Keratinocyte (primary cell): ENCODE results near the gene CLIC3. TPM values are rescaled to one million over a fixed set of nuclear protein-coding genes. Genes with fewer than 3 reads are reported as not detected.

ENCODE experiments used
- DNase-seq: peaks from one replicate; pipeline ENCODE4 v3.0.0-alpha.2; 2011; ENCODE audit warnings: low read depth, missing footprints, low spot score
- FAIRE-seq: peaks from 2 replicates; lab custom pipeline; 2011; peaks lifted over from hg19 to GRCh38; lab: Jason Lieb, UNC
- H2AFZ ChIP-seq: 2 replicates; pipeline ENCODE4 v1.6.0; 2012; ENCODE audit warnings: low read length, control low read depth, inconsistent platforms; ENCODE audit not compliant: control insufficient read depth
- H3K27ac ChIP-seq: 2 replicates; pipeline ENCODE4 v1.5.1; 2011; ENCODE audit warnings: low read length; ENCODE audit not compliant: control insufficient read depth, insufficient read depth
- H3K27me3 ChIP-seq: 3 replicates; pipeline ENCODE4 v1.6.0; 2011; ENCODE audit warnings: low read length; ENCODE audit not compliant: control insufficient read depth, insufficient read depth; ENCODE audit errors: extremely low read depth
- H3K36me3 ChIP-seq, 2 experiments: 2 replicates in 1 of 2; 3 replicates in 1 of 2; pipeline ENCODE4 v1.5.1; 2011; ENCODE audit warnings: low read length in 2 of 2, mild to moderate bottlenecking in 1 of 2; ENCODE audit not compliant: control insufficient read depth in 2 of 2, insufficient read depth in 2 of 2; ENCODE audit errors: extremely low read depth in 1 of 2
- H3K4me1 ChIP-seq: 3 replicates; pipeline ENCODE4 v1.5.1; 2011; ENCODE audit warnings: low read length; ENCODE audit not compliant: control insufficient read depth, insufficient read depth; ENCODE audit errors: extremely low read depth
- H3K4me2 ChIP-seq: 3 replicates; pipeline ENCODE4 v1.6.0; 2011; ENCODE audit warnings: low read depth, low read length; ENCODE audit not compliant: control insufficient read depth, insufficient read depth; ENCODE audit errors: extremely low read depth
- H3K4me3 ChIP-seq, 3 experiments: fragments of 200-600 bp in 1 of 3; sonication (generic) in 1 of 3; 2 replicates in 2 of 3; 3 replicates in 1 of 3; pipeline ENCODE4 v1.5.1; 2011 to 2016; ENCODE audit warnings: low read length in 3 of 3, mild to moderate bottlenecking in 3 of 3, control low read depth in 2 of 3, inconsistent platforms in 1 of 3, low read depth in 1 of 3, mixed read lengths in 1 of 3, mixed run types in 1 of 3, moderate library complexity in 1 of 3; ENCODE audit not compliant: control insufficient read depth in 2 of 3, insufficient read depth in 2 of 3; ENCODE audit errors: extremely low read depth in 1 of 3
- H3K79me2 ChIP-seq: 2 replicates; pipeline ENCODE4 v1.6.0; 2012; ENCODE audit warnings: low read length; ENCODE audit not compliant: control insufficient read depth, insufficient read depth
- H3K9ac ChIP-seq: 3 replicates; pipeline ENCODE4 v1.6.0; 2011; ENCODE audit warnings: low read length; ENCODE audit not compliant: control insufficient read depth, insufficient read depth; ENCODE audit errors: extremely low read depth
- H3K9me1 ChIP-seq: 3 replicates; pipeline ENCODE4 v1.6.0; 2011; ENCODE audit warnings: low read length; ENCODE audit not compliant: control insufficient read depth, insufficient read depth; ENCODE audit errors: extremely low read depth
- H3K9me3 ChIP-seq: 2 replicates; pipeline ENCODE4 v1.5.1; 2012; ENCODE audit warnings: low read depth, low read length; ENCODE audit not compliant: control insufficient read depth
- H4K20me1 ChIP-seq: 3 replicates; pipeline ENCODE4 v1.6.0; 2011; ENCODE audit warnings: low read length; ENCODE audit not compliant: control insufficient read depth, insufficient read depth; ENCODE audit errors: extremely low read depth
- EZH2 ChIP-seq: IDR thresholded peaks from one replicate; pipeline ENCODE4 v1.6.1; 2012; ENCODE audit warnings: inconsistent platforms, mild to moderate bottlenecking, low read length, moderate library complexity
- dilution Hi-C: fragments of 300-500 bp; cut with MboI; formaldehyde crosslinking; loops from one replicate; pipeline ENCODE4 v1.7.0; 2020; ENCODE audit warnings: low sequenced_read_pairs; ENCODE audit not compliant: extremely low pct_ligation_motif_present
- polyA plus RNA-seq, 5 experiments: library from polyadenylated mRNA; depleted of rRNA in 3 of 5; stranded (reverse) in 3 of 5; stranded (forward) in 1 of 5; unstranded in 1 of 5; fragments of >200 nt; gene quantifications; 1 replicate in 1 of 5; 2 replicates in 3 of 5; 3 replicates in 1 of 5; pipeline versions ENCODE4 v1.2.1 to v1.2.3, GENCODE V29; 2011 to 2012; ENCODE audit warnings: missing spikeins in 2 of 5, low read depth in 1 of 5, low replicate concordance in 1 of 5
- TF ChIP-seq, protein P1 (sequence below), 3 experiments: IDR thresholded peaks in 1 of 3; conservative IDR thresholded peaks in 1 of 3; optimal IDR thresholded peaks in 1 of 3; 2 replicates in 2 of 3; 3 replicates in 1 of 3; pipeline versions ENCODE3 to v1.5.1; 2011; ENCODE audit warnings: low read length in 3 of 3, mild to moderate bottlenecking in 3 of 3, moderate library complexity in 2 of 3, control low read depth in 1 of 3, inconsistent platforms in 1 of 3; ENCODE audit not compliant: insufficient read depth in 2 of 3; ENCODE audit errors: extremely low read depth in 1 of 3

Gene CLIC3
- polyA plus RNA-seq, 1 donor (not counting 4 experiments of a cell fraction or from before 2014, with no cell fraction given): 5.5 TPM

- Histone ChIP-seq H3K4me1 (peaks cover 19% of the 10 kb centered on the region), H3K36me3 (peaks cover 6 to 8% of the 10 kb centered on the region in 2 experiments), H3K27ac (no peak overlapping the region), H3K9ac (no peak overlapping the region), H4K20me1 (no peaks in the 10 kb centered on the region), H2AFZ (no peak overlapping the region), H3K27me3 (no peaks in the 10 kb centered on the region), H3K4me3 (no peak overlapping the region), H3K9me1 (no peaks in the 10 kb centered on the region), H3K9me3 (no peaks in the 10 kb centered on the region), H3K4me2 (no peak overlapping the region), H3K79me2 (peaks cover 27% of the 10 kb centered on the region)
- DNase-seq (no peak), FAIRE-seq (no peak)
- dilution Hi-C loops: loop anchor here (25.0 kb wide), 1 partner anchor 134 kb away; the partner anchor contains the start of gene RABL6
- TF ChIP-seq, protein P1, sequence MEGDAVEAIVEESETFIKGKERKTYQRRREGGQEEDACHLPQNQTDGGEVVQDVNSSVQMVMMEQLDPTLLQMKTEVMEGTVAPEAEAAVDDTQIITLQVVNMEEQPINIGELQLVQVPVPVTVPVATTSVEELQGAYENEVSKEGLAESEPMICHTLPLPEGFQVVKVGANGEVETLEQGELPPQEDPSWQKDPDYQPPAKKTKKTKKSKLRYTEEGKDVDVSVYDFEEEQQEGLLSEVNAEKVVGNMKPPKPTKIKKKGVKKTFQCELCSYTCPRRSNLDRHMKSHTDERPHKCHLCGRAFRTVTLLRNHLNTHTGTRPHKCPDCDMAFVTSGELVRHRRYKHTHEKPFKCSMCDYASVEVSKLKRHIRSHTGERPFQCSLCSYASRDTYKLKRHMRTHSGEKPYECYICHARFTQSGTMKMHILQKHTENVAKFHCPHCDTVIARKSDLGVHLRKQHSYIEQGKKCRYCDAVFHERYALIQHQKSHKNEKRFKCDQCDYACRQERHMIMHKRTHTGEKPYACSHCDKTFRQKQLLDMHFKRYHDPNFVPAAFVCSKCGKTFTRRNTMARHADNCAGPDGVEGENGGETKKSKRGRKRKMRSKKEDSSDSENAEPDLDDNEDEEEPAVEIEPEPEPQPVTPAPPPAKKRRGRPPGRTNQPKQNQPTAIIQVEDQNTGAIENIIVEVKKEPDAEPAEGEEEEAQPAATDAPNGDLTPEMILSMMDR (optimal IDR thresholded peaks at IDR 0.05 in 1 of 3, IDR thresholded peaks at IDR 0.05 in 1 of 3, conservative IDR thresholded peaks at IDR 0.05 in 1 of 3; ENCODE audit: extremely low read depth in 1 of 3, insufficient read depth in 2 of 3, low read length in 3 of 3): no peak
- TF ChIP-seq EZH2: no peak
Measured at GRCh38 chr9:136946228-136947027, 49.9 kb downstream of the CLIC3 start.

DNA sequence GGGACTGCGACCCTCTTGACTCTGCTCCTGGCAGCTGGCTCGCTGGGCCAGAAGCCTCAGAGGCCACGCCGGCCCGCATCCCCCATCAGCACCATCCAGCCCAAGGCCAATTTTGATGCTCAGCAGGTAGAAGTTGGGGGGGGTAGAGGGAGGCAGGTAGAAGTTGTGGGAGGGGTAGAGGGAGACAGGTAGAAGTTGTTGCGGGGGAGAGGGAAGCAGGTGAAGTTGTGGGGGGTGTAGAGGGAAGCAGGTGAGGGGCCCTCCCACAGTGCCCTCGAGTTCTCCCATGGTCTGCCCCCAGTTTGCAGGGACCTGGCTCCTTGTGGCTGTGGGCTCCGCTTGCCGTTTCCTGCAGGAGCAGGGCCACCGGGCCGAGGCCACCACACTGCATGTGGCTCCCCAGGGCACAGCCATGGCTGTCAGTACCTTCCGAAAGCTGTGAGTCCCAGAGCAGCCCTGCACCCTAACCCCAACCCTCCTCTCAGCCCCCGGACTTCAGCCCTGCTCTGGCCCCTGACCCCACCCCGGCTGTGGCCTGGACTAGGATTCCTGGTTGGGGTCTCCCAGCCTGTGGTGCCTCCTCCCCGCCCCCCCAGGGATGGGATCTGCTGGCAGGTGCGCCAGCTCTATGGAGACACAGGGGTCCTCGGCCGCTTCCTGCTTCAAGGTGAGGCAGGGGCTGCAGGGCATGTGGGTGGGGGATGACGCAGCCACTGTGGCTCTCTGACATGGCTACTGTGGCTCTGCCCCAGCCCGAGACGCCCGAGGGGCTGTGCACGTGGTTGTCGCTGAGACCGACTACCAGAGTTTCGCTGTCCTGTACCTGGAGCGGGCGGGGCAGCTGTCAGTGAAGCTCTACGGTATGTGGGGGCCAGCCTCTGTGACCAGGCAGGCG lies 50.8 kb downstream of the CLIC3 start:
- dilution Hi-C loops: loop anchor here (25.0 kb wide), 1 partner anchor 133 kb away; the partner anchor contains the start of gene RABL6
- DNase-seq (no peak), FAIRE-seq (no peak)
- no peaks in the 10 kb centered on the region for H4K20me1 ChIP-seq
- no peak overlapping the region for H3K4me2 ChIP-seq
- peaks cover 9 to 16% of the 10 kb centered on the region in 2 experiments for H3K36me3 ChIP-seq
- TF ChIP-seq, protein P1 (optimal IDR thresholded peaks at IDR 0.05 in 1 of 3, IDR thresholded peaks at IDR 0.05 in 1 of 3, conservative IDR thresholded peaks at IDR 0.05 in 1 of 3; ENCODE audit: extremely low read depth in 1 of 3, insufficient read depth in 2 of 3, low read length in 3 of 3): no peak
- TF ChIP-seq EZH2: no peak
- H3K27me3 ChIP-seq: no peaks in the 10 kb centered on the region
- H3K4me1 ChIP-seq: peaks cover 19% of the 10 kb centered on the region
- no peak overlapping the region for H3K27ac ChIP-seq
- H3K9me3 ChIP-seq: no peaks in the 10 kb centered on the region
- no peak overlapping the region for H2AFZ ChIP-seq
- no peaks in the 10 kb centered on the region for H3K9me1 ChIP-seq
- peaks cover 31% of the 10 kb centered on the region for H3K79me2 ChIP-seq
- no peak overlapping the region for H3K4me3 ChIP-seq
- H3K9ac ChIP-seq: no peak overlapping the region

Other genes with a start within 250 kb of the CLIC3 start
- not detected in 3 replicates for gene LCN6, start 248.0 kb downstream of the CLIC3 start, polyA plus RNA-seq
- not detected in 3 replicates for gene LCN8, start 238.3 kb downstream of the CLIC3 start, polyA plus RNA-seq
- gene LCN15, start 232.1 kb downstream of the CLIC3 start, polyA plus RNA-seq: not detected in 3 replicates
- gene TMEM141, start 205.2 kb downstream of the CLIC3 start, polyA plus RNA-seq: 85.5 to 118 TPM (median 99.9 TPM) in 3 replicates
- gene CCDC183, start 200.2 kb downstream of the CLIC3 start, polyA plus RNA-seq: 0.03 to 0.08 TPM (median 0.06 TPM) in 3 replicates
- 46.3 to 51.1 TPM (median 51.0 TPM) in 3 replicates for gene RABL6, start 188.6 kb downstream of the CLIC3 start, polyA plus RNA-seq
- 0.10 to 0.21 TPM (median 0.12 TPM) in 3 replicates for gene AJM1, start 154.1 kb downstream of the CLIC3 start, polyA plus RNA-seq
- gene PHPT1, start 147.2 kb downstream of the CLIC3 start, polyA plus RNA-seq: 68.8 to 113 TPM (median 97.9 TPM) in 3 replicates
- 0.49 to 0.82 TPM (median 0.62 TPM) in 3 replicates for gene MAMDC4, start 144.2 kb downstream of the CLIC3 start, polyA plus RNA-seq
- gene EDF1, start 130.3 kb downstream of the CLIC3 start, polyA plus RNA-seq: 329 to 354 TPM (median 343 TPM) in 3 replicates
- 9.9 to 12.9 TPM (median 10.6 TPM) in 3 replicates for gene TRAF2, start 110.1 kb downstream of the CLIC3 start, polyA plus RNA-seq
- 23.0 to 47.2 TPM (median 34.5 TPM) in 3 replicates for gene FBXW5, start 51.8 kb downstream of the CLIC3 start, polyA plus RNA-seq
- gene C8G, start 51.3 kb downstream of the CLIC3 start, polyA plus RNA-seq: 0.24 to 0.72 TPM (median 0.32 TPM) in 3 replicates
- gene LCN12, start 44.3 kb downstream of the CLIC3 start, polyA plus RNA-seq: 0.22 TPM in 1 of 3 replicates, not detected in the others
- not detected in 3 replicates for gene PTGDS, start 19.1 kb downstream of the CLIC3 start, polyA plus RNA-seq
- not detected in 3 replicates for gene LCNL1, start 13.6 kb downstream of the CLIC3 start, polyA plus RNA-seq
- gene PAXX, start 4.1 kb downstream of the CLIC3 start, polyA plus RNA-seq: 11.2 to 14.6 TPM (median 13.6 TPM) in 3 replicates
- 1.3 to 4.2 TPM (median 1.4 TPM) in 3 replicates for gene ABCA2, start 31.7 kb upstream of the CLIC3 start, polyA plus RNA-seq
- gene FUT7, start 35.5 kb upstream of the CLIC3 start, polyA plus RNA-seq: not detected in 3 replicates
- gene NPDC1, start 49.6 kb upstream of the CLIC3 start, polyA plus RNA-seq: 9.8 to 23.8 TPM (median 10.6 TPM) in 3 replicates
- gene ENTPD2, start 57.5 kb upstream of the CLIC3 start, polyA plus RNA-seq: 0.52 to 1.3 TPM (median 0.65 TPM) in 3 replicates
- gene SAPCD2, start 74.0 kb upstream of the CLIC3 start, polyA plus RNA-seq: 0.90 to 1.6 TPM (median 1.2 TPM) in 3 replicates
- gene UAP1L1, start 80.9 kb upstream of the CLIC3 start, polyA plus RNA-seq: 2.7 to 4.3 TPM (median 4.3 TPM) in 3 replicates
- 31.4 to 48.2 TPM (median 34.3 TPM) in 3 replicates for gene MAN1B1, start 90.4 kb upstream of the CLIC3 start, polyA plus RNA-seq
- gene DPP7, start 118.2 kb upstream of the CLIC3 start, polyA plus RNA-seq: 29.7 to 93.1 TPM (median 35.3 TPM) in 3 replicates
- 0.03 to 0.26 TPM (median 0.03 TPM) in 3 replicates for gene GRIN1, start 142.6 kb upstream of the CLIC3 start, polyA plus RNA-seq
- not detected in 3 replicates for gene LRRC26, start 173.5 kb upstream of the CLIC3 start, polyA plus RNA-seq
- gene TMEM210, start 175.5 kb upstream of the CLIC3 start, polyA plus RNA-seq: not detected in 3 replicates
- 11.9 to 24.0 TPM (median 13.8 TPM) in 3 replicates for gene ANAPC2, start 192.0 kb upstream of the CLIC3 start, polyA plus RNA-seq
- 45.3 to 63.2 TPM (median 56.7 TPM) in 3 replicates for gene SSNA1, start 192.1 kb upstream of the CLIC3 start, polyA plus RNA-seq
- gene TPRN, start 204.2 kb upstream of the CLIC3 start, polyA plus RNA-seq: 1.1 to 2.2 TPM (median 1.6 TPM) in 3 replicates
- gene TMEM203, start 209.1 kb upstream of the CLIC3 start, polyA plus RNA-seq: 22.3 to 36.7 TPM (median 29.2 TPM) in 3 replicates
- gene NDOR1, start 209.1 kb upstream of the CLIC3 start, polyA plus RNA-seq: 3.9 to 6.0 TPM (median 5.5 TPM) in 3 replicates
- gene RNF208, start 225.7 kb upstream of the CLIC3 start, polyA plus RNA-seq: 0.15 to 0.19 TPM in 2 of 3 replicates, not detected in the other
- 0.80 to 1.8 TPM (median 1.2 TPM) in 3 replicates for gene CYSRT1, start 228.6 kb upstream of the CLIC3 start, polyA plus RNA-seq
- not detected in 3 replicates for gene RNF224, start 230.9 kb upstream of the CLIC3 start, polyA plus RNA-seq
- 0.03 TPM in 1 of 3 replicates, not detected in the others for gene SLC34A3, start 234.3 kb upstream of the CLIC3 start, polyA plus RNA-seq
- gene TUBB4B, start 244.7 kb upstream of the CLIC3 start, polyA plus RNA-seq: 390 to 693 TPM (median 440 TPM) in 3 replicates